EH (cell line): ENCODE measurements around the gene ZNF213.
"Not testable (repeated sequence)": the region's sequence is repeated elsewhere in the genome, so short reads cannot be mapped to it uniquely, and the experiment has no call there.

ENCODE experiments used
- DNase-seq: peaks from one replicate; pipeline ENCODE4 v3.0.0-alpha.2; 2015; ENCODE audit warnings: low read depth

Gene ZNF213

DNA sequence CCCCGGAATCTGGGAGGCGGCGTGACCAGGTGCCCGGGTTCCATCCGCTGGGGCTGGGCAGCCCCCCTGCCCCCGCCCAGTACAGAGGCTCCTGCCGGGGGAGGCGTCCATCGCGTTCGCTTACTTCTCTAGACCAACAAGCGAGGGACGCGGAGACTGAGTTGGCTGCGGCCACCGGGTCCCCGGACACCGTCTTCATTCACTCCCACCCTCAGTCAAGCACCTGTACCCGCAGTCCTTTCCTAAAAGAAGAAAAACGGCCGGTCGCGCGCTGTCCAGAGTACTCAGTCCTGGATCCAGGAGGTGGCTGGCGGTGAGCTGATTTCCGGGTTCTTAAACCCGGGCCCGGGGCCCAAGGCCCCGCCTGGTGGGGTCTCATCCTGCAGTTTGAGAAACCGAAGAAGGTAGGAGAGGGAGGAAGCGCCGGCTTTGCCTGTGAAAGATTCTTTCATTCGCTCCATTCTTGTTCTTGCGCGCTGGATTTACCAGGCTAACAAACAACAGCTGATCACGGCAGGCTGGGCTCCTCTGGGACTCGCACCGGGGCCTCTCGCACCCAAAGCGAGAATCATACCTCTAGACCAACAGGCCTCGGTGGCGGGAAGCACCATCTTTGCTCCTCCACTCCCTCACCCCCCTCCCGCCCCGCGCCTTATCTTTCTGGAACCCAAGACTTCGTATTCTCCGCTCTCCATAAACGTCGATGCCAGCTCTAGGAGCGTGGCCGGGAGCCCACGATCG, 35.8 kb downstream of the ZNF213 start:
- no peak for DNase-seq

DNA sequence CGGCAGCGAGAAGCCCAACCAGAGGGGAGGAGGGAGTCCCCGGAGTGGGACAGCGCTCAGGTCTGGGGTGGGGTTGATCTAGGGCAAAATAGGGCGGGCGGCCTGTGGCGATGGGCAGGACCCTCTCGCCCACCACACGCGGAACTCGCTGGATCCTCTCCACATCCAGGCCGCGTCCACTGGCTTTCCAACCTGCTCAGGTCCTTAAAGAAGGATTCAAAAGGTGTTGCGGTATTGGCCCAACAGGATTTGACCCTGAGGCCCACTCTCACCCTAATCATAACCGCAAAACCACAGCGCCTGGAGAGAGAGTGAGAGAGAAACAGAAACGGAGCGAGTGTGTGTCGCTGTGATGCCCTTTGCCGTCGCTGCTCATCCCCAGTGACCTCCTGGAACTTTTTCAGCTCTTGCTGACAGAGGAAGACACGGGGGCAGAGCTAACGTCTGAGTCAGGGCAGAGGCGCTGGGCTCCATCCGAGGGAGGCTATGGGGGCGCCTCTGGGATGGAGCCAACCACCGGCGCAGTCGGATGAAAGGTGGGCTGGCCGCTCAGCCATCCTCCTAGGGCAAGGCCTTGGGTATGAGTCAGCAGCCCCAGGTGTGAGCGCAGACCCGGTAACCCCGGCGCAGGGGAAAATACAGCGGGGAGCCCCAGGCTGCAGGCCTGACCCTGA, 36.5 kb downstream of the ZNF213 start:
- DNase-seq = no peak

DNA sequence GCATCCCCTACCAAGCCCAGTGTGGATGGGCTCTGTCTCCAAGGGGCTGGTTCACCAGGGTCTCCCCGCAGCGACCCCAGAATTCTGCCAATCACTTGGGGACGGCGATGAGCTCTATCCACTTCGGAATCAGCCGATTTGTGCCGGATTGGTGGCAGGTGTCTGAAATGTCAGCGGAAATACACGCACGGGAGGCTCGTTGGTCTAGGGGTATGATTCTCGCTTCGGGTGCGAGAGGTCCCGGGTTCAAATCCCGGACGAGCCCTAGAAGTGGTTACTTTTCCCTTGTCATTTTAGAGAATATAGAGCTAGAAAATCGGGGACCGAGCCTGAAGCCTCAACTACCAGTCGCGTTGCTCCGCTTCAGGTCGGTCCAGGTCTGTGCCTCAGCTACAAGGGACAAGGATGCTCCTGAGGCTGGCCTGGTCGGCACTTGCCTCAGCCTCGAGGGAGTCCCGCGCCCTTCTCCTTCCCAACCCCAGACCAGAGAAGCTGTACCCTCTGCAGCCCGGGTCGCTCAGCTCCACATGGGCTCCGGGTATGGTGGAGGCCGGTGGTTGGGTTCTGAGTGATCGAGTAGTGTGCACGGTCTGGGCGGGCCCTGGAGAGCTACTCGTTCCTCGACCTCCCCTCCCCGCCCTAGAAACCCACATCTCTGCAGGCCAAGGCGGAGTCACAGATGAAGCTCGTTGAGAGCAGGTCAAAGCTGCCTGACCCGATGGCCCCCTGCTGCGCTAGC, 37.2 kb downstream of the ZNF213 start:
- DNase-seq = peak; percentile 29

DNA sequence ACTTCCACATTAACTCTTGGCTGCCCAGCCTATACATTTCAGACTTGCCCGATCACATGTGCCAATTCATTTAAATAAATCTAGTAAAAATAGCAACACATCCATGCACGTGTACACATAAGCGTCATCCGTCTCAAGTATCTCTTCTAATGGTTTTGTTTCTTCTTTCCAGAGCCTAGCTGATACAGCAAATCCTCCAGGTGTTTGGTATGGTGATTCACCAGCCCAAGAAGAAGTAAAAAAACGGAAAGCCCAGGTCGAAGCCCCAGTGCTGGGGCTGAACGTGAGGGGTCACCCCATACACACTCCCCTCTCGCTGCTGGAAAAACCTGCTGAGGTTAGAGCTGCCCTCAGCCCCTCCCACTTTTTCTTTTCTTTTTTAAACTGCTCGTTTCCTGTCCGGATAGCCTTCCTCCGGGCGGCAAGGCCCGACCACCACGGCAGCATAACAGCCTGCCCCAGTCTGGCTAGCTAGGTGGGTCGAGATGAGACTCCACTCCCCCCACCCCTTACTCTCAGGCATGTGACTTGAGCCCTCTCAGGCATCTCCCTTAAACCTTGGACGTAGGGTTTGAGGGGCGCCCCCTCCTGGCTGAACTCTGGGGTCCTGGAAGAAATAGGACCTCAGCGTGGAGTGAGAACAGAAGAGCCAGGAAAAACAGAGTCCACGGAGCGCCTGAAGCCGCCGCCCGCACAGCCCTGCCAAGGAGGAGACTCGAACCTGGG, 39.2 kb downstream of the ZNF213 start:
- peak; percentile 22 for DNase-seq

DNA sequence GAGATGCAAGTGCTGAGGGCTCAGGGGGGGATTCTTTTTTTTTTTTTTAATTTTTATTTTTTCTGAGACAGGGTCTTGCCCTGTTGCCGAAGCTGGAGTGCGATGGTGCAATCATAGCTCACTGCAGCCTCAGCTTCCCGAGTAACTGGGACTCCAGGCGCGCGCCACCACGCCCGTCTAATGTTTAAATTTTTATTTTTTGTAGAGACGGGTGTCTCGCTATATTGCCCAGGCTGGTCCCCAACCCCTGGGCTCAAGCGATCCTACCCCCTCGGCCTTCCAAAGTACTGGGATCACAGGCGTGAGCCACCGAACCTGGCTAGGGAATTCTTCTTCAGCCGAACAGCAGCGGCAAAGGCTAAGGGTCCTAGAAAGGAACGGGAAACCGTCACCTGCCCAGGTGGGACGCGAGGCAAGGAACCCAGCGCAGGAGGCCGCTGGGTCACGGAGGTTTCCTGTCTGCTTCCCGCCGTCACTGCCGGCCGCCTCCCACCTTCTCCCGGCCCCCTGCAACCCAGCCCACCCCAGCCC, 39.9 kb downstream of the ZNF213 start:
- DNase-seq = no peak

DNA sequence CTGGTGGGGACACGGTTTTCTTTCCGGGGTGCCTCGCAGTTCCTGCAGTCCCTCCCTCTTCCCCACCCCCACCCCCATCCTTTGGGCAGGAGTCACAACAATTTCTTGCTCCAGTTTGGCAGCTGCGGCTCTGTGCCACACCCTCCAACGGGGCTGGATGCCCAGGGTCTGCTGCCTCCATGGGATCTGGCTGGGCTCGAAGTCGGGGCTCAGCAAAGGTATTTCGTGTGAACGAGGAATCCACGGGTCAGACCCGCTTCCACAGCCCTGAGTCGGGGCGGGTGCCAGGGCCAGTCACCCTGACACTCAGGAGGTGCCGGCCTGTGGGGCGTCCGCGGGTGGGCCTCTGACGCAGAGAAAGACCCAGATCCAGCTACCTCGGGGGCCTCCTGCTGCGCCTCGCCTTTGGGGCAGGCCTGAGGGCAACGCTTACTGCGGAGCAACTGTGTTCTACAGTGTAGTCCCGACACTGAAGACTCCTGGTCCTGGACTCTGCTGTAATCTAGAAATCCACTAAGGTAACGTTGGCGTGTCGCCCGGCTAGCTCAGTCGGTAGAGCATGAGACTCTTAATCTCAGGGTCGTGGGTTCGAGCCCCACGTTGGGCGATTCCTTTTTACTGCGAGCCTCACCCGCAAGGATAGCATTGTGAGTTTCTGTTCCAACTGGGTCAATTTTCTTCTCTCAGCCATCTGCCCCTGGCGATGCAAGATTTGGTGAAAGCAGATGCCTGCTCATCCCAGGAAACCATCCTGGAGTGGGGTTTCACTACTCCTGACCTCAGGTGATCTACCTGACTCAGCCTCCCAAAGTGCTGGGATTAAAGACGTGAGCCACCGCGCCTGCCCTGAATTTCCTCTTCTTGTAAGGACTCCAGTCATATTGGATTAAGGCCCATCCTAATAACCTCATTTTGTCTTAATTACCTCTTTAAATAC, 40.6 kb downstream of the ZNF213 start:
- peak; percentile 58 for DNase-seq

DNA sequence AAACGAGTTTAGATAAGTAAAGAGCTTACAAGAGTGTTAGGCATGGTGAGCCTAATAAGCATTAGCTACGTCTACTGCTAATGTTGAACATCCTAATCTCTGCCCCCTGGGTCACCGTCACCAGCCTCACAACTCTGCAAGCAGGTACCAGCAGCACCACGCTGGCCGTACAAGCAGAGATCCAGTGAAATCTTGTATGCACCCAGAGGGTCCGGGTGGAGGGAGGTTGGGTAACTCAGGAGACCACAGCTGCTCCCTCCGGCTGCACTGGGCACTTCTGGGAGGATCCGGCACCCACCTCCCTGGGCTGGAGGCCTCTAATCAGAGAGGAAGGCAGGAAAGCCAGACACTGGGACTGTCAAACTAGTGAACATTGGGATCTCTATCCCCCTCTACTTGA, 44.8 kb downstream of the ZNF213 start:
- DNase-seq = no peak

DNA sequence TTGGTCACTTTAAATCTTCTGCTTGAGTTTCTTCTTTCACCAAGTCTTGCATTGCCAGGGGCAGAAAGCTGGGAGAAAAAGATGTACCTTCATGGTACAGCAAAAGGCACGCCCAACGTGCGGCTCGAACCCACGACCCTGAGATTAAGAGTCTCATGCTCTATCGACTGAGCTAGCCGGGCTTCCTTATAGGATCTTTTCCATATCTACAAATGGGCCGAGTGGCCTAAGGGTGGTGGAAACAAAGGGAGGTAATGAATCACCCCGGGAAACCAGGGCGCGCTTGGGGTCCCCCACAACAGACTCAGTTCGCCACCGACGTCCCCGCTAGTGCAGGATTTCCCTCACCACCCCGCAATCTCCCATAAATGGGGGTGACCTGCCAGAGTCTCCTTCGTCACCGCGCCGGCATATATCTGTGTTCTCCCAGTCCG, 45.6 kb downstream of the ZNF213 start:
- DNase-seq = no peak

DNA sequence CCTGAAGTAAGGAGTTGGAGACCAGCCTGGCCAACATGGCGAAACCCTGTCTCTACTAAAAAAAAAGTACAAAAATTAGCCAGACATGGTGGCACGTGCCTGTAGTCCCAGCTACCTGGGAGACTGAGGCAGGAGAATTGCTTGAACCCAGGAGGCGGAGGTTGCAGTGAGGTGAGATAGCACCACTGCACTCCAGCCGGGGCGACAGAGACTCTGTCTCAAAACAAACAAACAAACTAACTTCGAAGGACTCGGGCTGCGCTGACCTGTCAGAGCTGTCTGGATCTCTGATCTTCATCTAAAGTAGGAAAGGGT, 47.4 kb downstream of the ZNF213 start:
- DNase-seq = not testable (repeated sequence)

DNA sequence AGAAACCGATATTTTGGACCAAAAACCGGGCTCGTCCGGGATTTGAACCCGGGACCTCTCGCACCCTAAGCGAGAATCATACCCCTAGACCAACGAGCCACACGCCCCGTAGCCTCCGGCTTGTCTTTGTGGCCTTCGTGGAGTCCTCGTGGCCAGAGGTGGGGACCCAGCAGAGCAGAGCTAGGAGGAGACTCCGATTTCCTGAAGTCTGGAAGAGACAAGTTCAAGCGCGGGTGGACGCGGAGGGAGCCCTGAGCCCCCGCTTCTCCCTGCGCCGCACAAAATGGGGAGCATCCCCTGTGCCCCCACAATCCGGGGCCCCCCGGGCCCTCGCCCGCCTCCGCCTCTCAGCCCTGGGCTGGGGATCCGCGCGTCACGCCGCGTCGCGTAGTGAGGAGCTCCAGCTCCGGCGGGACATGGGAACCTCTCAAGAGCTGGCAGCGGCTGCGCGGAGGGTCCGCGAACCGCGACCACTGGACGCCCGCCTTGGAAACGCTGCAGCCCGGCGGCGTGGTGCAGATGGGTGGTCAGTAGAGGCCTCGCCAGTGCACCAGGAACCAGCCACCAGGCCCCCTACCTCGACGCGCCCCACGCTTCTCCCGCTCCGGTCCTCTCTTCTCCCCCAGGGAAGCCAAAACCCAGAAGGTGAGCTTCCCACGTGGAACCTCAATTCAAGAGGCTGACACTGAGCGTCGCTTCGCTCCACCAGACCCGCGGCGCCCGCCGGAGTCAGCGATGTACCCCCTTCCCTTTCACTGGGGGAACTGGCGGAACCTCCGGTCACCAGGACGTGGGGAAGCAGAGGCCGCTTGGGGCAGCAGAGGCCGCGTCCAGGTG, 48.0 kb downstream of the ZNF213 start:
- DNase-seq = peak; percentile 74

DNA sequence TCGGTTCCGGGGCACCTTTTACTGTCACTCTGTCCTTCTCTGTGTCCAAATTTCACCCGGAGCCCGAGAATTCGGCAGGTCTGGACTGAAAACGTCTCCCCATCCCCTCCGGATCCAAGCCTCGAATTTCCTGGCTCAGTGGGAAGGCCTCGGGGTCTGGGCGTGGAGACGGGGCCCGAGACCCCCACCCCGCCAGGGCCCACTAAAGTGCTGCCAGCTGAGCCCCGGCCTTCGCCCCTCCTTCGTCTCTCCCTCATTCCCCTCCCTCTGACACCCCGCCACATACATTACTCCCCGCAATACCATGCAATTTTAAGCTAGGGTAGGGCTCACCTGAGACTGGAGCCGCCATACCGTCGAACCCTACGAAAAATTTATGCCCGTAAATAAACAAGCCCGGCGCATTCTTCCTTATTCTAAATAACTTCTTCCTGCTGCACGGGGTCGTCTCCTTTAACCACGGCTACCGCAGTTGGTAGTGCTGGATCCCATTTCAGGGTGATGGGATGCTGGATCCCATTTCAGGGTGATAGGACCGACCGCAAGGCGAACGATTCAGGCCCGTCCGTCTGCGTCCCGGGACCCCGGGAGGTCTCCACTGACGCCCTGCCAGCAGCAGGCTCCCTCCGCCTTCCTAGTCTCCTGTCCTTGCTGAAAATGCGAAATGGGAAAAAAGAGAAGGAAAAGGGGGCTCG, 48.8 kb downstream of the ZNF213 start:
- no peak for DNase-seq

DNA sequence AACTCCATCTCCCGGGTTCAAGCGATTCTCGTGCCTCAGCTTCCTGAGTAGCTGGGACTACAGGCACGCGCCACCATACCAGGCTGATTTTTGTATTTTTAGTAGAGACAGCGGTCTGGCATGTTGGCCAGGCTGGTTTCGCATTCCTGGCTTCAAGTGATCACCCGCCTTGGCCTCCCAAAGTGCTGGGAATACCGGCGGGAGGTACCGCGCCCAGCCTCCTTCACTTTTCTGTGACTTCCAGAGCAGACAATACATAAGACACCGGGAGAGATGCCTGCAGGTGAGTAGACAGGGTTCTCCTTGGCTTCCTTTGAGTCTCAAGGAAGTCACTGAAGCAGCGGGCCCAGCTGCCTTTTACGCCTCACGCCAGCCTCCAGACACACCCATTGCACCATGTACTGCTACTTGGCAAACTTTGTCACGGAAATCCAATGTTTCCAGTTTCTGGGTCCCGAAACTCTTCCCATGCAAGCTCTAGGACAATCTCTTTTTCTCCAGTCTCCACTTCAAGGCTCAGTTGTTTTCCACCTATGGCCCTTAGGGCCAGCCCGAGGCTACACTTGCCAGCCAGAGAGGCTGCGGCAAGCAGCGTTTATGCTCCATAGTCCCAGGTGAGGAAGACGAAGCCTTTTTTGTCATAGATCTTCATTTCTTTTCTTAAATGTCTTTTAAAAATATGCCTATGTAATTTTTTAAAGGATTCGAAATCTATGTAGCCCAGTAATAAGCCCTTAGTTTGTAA, 52.3 kb downstream of the ZNF213 start:
- no peak for DNase-seq

DNA sequence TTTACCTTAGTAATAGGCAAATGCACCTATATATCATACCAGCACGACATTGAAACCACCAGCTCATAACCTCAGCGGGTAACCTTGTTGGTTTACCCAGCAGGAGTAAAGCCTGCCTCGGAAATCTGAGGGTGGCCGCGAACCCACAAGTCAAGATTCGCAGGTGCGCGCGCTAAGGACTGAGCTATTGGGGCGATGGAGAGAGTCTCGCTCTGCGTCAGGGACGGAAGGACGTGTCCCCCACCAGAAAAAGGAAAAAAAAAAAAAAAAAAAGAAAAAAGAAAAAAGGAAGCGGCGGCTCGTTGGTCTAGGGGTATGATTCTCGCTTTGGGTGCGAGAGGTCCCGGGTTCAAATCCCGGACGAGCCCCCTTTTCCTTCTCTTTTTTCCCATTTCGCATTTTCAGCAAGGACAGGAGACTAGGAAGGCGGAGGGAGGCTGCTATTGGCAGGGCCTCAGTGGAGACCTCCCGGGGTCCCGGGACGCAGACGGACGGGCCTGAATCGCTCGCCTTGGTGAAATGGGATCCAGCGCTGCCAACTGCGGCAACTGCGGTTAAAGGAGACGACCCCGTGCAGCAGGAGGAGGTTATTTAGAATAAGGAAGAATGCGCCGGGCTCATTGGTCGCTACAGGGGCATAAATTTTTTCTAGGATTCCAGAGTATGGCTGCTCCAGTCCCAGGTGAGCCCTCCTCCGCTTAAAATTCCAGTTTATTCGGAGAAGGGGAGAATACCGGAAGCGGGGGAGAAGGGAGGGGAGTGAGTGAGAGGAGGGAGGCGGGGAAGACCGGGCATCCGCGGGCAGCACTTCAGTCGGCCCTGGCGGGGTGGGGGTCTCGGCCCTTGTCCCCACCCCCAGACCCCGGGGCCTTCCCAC, 53.2 kb downstream of the ZNF213 start, which contains the start of gene OR1F1:
OR1F1 (plus strand) TSS at position 407 of the 877 bp plus-strand sequence.
- DNase-seq = peak; percentile 63

DNA sequence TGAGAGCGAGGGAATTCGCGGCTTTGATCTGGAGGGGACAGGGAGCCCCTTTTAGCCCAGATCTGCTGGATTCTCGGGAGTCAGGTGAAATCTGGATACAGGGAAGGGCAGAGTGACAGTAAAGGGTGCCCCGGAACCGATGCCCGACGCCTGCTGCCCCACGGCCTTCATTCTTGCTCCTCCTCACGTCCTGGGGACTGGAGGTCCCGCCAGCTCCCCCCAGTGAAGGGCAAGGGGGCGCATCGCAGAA, 53.8 kb downstream of the ZNF213 start:
- DNase-seq = no peak

DNA sequence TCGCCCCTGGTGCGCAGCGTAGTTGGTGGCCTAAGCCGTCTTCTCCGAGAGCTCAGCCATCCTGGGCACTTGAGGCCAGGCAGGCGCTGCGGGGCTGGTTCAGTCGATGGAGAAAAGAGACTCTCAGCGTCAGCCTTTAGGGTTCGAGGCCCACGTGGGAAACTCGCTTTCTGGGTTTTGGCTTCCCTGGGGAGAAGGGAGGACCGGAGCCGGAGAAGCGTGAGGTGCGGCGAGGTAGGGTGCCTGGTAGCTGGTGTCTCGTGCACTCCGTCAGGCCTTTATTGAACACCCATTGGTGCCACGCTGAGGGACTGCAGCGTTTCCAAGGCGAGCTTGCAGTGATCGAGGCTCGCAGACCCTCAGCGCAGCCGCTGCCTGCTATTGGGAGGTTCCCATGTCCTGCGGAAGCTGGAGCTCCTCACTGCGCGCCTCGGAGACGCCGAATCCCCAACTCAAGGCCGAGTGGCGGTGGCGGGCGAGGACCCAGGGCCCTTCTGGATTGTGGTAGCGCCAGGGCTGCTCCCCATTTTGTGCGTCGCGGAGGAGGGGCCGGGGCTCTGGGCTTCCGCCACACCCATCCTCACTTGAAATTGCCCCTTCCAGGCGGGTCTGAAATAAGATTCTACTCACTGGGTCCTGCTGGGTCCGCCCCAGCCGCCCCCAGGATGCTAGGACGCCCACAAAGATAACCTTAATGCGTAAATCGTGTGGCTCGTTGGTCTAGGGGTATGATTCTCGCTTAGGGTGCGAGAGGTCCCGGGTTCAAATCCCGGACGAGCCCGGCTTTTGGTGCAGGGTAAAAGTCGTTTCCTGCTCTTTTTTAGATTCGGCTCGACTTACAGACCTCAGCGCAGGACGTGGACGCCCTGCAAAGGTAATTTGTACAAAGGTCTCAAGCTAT, 54.3 kb downstream of the ZNF213 start:
- peak; percentile 75 for DNase-seq

DNA sequence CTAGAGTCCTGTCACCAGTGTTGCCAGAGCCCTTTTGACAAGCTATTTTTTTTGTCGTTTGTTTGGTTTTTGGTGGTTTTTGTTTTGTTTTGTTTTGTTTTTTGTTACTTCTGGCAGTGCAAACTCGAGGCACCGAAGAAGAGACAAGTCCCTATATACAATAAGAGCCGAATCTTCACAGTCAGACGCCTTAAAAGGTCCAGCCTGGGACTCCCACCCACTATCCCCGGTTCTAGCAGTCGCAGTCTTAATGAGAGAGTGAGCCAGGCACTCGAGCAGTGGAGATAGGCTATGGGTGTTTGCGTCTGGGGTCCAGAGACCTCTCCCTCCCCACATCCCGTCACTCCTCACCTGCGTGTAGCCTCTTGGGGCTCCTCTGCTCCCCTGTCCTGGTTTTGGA, 55.0 kb downstream of the ZNF213 start:
- no peak for DNase-seq

DNA sequence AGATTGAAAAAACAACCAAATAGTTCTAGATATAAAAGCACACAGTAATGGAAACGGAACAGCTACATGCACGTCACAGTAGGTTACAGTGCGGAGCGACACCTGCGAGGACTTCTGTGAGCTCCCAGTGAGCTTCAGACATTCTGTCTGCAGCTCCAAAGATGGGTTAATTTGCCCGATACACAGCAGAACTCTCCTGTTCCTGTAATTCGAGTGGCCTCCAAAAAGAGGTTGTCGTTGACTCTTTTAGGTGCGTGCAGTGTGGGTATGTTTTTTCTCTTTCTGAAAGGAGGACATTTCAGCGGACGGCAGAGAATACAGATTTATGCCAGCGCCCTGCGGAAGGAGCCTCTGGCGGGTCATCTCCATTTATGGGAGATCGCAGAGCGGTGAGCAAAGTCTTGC, 56.1 kb downstream of the ZNF213 start:
- DNase-seq = no peak
